CD8-positive, alpha-beta memory T cell (primary cell): ENCODE results near the gene RPL39L. TPM values are rescaled to one million over a fixed set of nuclear protein-coding genes. Genes with fewer than 3 reads are reported as not detected.
"Not testable (repeated sequence)": the region's sequence is repeated elsewhere in the genome, so short reads cannot be mapped to it uniquely, and the experiment has no call there.

Source experiments
- CTCF ChIA-PET: fragments of 350-600 bp; sonication (Branson Sonifier 250); formaldehyde crosslinking; loops from one replicate; lab custom pipeline; 2021; ENCODE audit warnings: antibody characterized with exemption; lab: Charles Lee
- POLR2A ChIA-PET: fragments of 350-600 bp; sonication (Branson Sonifier 250); formaldehyde crosslinking; loops from one replicate; lab custom pipeline; 2021; ENCODE audit warnings: antibody characterized with exemption; lab: Charles Lee
- DNase-seq, 5 donors: peaks; one replicate each; pipeline versions ENCODE4 v3.0.0 to v3.0.0-alpha.2; 2020 to 2022; ENCODE audit warnings: mixed read lengths in 1 of 5
- H3K27ac ChIP-seq: one replicate; pipeline ENCODE4 v1.7.0; 2013; ENCODE audit warnings: low read depth, mild to moderate bottlenecking, low read length, moderate library complexity
- H3K27me3 ChIP-seq: 2 replicates; pipeline ENCODE4 v1.7.0; 2013; ENCODE audit warnings: low read length, mild to moderate bottlenecking; ENCODE audit not compliant: insufficient read depth, poor library complexity, severe bottlenecking
- H3K36me3 ChIP-seq: 2 replicates; pipeline ENCODE4 v1.7.0; 2013; ENCODE audit warnings: mild to moderate bottlenecking, low read length, moderate library complexity; ENCODE audit not compliant: insufficient read depth
- H3K4me1 ChIP-seq: 2 replicates; pipeline ENCODE4 v1.7.0; 2013; ENCODE audit warnings: mild to moderate bottlenecking, low read length, moderate library complexity; ENCODE audit not compliant: insufficient read depth
- H3K4me3 ChIP-seq: 2 replicates; pipeline ENCODE4 v1.7.0; 2013; ENCODE audit warnings: mild to moderate bottlenecking, low read length
- H3K9me3 ChIP-seq: 2 replicates; pipeline ENCODE4 v1.7.0; 2013; ENCODE audit warnings: mild to moderate bottlenecking, low read length
- H3K27ac Mint-ChIP-seq, 8 donors: one replicate each; pipeline ENCODE4 v1.8.0; 2020 to 2021; ENCODE audit warnings: mixed read lengths in 8 of 8, mild to moderate bottlenecking in 6 of 8, inconsistent platforms in 3 of 8, moderate library complexity in 3 of 8
- H3K27me3 Mint-ChIP-seq, 2 donors: one replicate each; pipeline ENCODE4 v1.8.0; 2020 to 2021; ENCODE audit warnings: mixed read lengths in 2 of 2, mild to moderate bottlenecking in 1 of 2, moderate library complexity in 1 of 2
- H3K36me3 Mint-ChIP-seq, 3 donors: one replicate each; pipeline ENCODE4 v1.8.0; 2020 to 2021; ENCODE audit warnings: mixed read lengths in 3 of 3, inconsistent platforms in 1 of 3, mild to moderate bottlenecking in 1 of 3
- H3K4me1 Mint-ChIP-seq, 3 donors: one replicate each; pipeline ENCODE4 v1.8.0; 2020 to 2021; ENCODE audit warnings: mixed read lengths in 3 of 3, inconsistent platforms in 1 of 3, mild to moderate bottlenecking in 1 of 3
- H3K4me3 Mint-ChIP-seq, 7 donors: one replicate each; pipeline ENCODE4 v1.8.0; 2020 to 2021; ENCODE audit warnings: mixed read lengths in 7 of 7, mild to moderate bottlenecking in 6 of 7, moderate library complexity in 4 of 7, inconsistent platforms in 2 of 7
- H3K9me3 Mint-ChIP-seq, 5 donors: one replicate each; pipeline ENCODE4 v1.8.0; 2020 to 2022; ENCODE audit warnings: mixed read lengths in 5 of 5, mild to moderate bottlenecking in 3 of 5, moderate library complexity in 2 of 5, inconsistent platforms in 1 of 5
- polyA plus RNA-seq: library from polyadenylated mRNA; unstranded; fragments of 300-500 nt; fragmentation: Illumina TruSeq; gene quantifications from one replicate; pipeline ENCODE4 v1.2.3, GENCODE V29; 2021
- total RNA-seq, 2 experiments: library from RNA; stranded (reverse); gene quantifications; one replicate each; pipeline ENCODE4 v1.2.3, GENCODE V29; 2021

Gene RPL39L
- total and polyA plus RNA-seq, 3 experiments from 2014 or later: 10.3 to 13.1 (median 11.3) TPM

GRCh38 chr3:187181454-187182170 lies 42.3 kb upstream of the RPL39L start:
- POLR2A ChIA-PET: no interaction called here
- Mint-ChIP-seq H3K4me3 (no peak overlapping the region), H3K36me3 (peaks cover 0 to 3% (median 0%) of the 10 kb centered on the region in 3 donors), H3K9me3 (no peaks in the 10 kb centered on the region), H3K27me3 (peaks cover 15 to 52% of the 10 kb centered on the region in 2 donors), H3K27ac (no peak overlapping the region), H3K4me1 (no peaks in the 10 kb centered on the region)
- DNase-seq: no peak
- CTCF ChIA-PET: no interaction called here
- H3K27me3 ChIP-seq: no peaks in the 10 kb centered on the region
- no peak overlapping the region for H3K4me3 ChIP-seq
- H3K9me3 ChIP-seq: no peaks in the 10 kb centered on the region
- H3K27ac ChIP-seq: no peak overlapping the region
- no peaks in the 10 kb centered on the region for H3K36me3 ChIP-seq
- no peaks in the 10 kb centered on the region for H3K4me1 ChIP-seq

DNA sequence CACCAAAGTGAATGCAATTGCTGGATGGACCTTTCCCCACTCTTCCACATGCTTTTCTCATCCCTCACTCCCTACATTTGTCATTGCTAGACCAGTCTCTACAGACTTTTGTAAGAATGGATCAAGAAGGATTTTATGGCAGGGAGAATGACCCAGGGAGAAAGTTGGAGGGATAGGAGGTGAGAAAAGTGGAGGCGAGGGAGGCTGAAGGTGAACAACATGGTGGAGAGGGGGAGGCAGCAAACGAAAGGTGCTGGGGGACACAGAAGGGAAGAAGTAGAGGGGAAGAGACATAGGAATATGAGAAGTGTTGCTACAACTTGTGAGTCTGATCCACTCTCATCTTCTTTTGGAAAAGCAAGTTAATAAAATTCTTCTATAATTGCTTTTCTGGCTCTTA lies 33.6 kb upstream of the RPL39L start:
- Histone ChIP-seq H3K27me3 (peaks cover 3% of the 10 kb centered on the region), H3K4me1 (peaks cover 4% of the 10 kb centered on the region), H3K36me3 (no peaks in the 10 kb centered on the region), H3K4me3 (no peak overlapping the region), H3K27ac (no peak overlapping the region), H3K9me3 (no peaks in the 10 kb centered on the region)
- peaks cover 4 to 20% of the 10 kb centered on the region in 2 donors for H3K27me3 Mint-ChIP-seq
- H3K4me1 Mint-ChIP-seq: peaks cover 0 to 4% (median 0%) of the 10 kb centered on the region in 3 donors
- no peak for DNase-seq
- no peaks in the 10 kb centered on the region for H3K9me3 Mint-ChIP-seq
- ChIA-PET CTCF (interaction anchor here (1.5 kb wide), 1 partner anchor 8 kb away, joined by 13 read pairs; no protein-coding TSS in a partner anchor), POLR2A (no interaction called here)
- H3K36me3 Mint-ChIP-seq: no peaks in the 10 kb centered on the region
- H3K27ac Mint-ChIP-seq: no peak overlapping the region
- H3K4me3 Mint-ChIP-seq: no peak overlapping the region

- H3K4me3 Mint-ChIP-seq, H3K4me1 ChIP-seq, H3K36me3 Mint-ChIP-seq, H3K27ac ChIP-seq, H3K4me3 ChIP-seq, H3K36me3 ChIP-seq, H3K9me3 ChIP-seq, POLR2A ChIA-PET, H3K9me3 Mint-ChIP-seq, H3K4me1 Mint-ChIP-seq, H3K27me3 ChIP-seq, DNase-seq, H3K27ac Mint-ChIP-seq, CTCF ChIA-PET: not testable (repeated sequence)
- peaks cover 4 to 11% of the 10 kb centered on the region in 2 donors for H3K27me3 Mint-ChIP-seq
Observed at GRCh38 chr3:187170911-187171310, 31.6 kb upstream of the RPL39L start.

GRCh38 chr3:187169231-187169960 lies 30.1 kb upstream of the RPL39L start:
- ChIA-PET POLR2A (interaction anchor here (0.5 to 0.6 kb wide), 2 partner anchors 568 to 981 kb away, joined by 6 to 10 read pairs; no protein-coding TSS in a partner anchor), CTCF (interaction anchor here (1.6 to 2.7 kb wide), 2 partner anchors 56 to 320 kb away, joined by 8 to 9 read pairs; no protein-coding TSS in a partner anchor)
- no peak overlapping the region for H3K4me3 Mint-ChIP-seq
- Histone ChIP-seq H3K36me3 (no peaks in the 10 kb centered on the region), H3K4me1 (peaks cover 4% of the 10 kb centered on the region), H3K27ac (no peak overlapping the region), H3K27me3 (peaks cover 3% of the 10 kb centered on the region), H3K4me3 (no peak overlapping the region), H3K9me3 (no peaks in the 10 kb centered on the region)
- no peaks in the 10 kb centered on the region for H3K9me3 Mint-ChIP-seq
- peaks cover 3 to 4% (median 3%) of the 10 kb centered on the region in 3 donors for H3K4me1 Mint-ChIP-seq
- H3K36me3 Mint-ChIP-seq: no peaks in the 10 kb centered on the region
- H3K27me3 Mint-ChIP-seq: peaks cover 6 to 11% of the 10 kb centered on the region in 2 donors
- peak overlapping the region in 1 of 8 donors; percentile 51 for H3K27ac Mint-ChIP-seq
- DNase-seq: no peak

- Histone ChIP-seq H3K27me3 (no peaks in the 10 kb centered on the region), H3K4me3 (no peak overlapping the region), H3K9me3 (no peaks in the 10 kb centered on the region), H3K36me3 (no peaks in the 10 kb centered on the region), H3K4me1 (peaks cover 4% of the 10 kb centered on the region), H3K27ac (no peak overlapping the region)
- no peaks in the 10 kb centered on the region for H3K36me3 Mint-ChIP-seq
- H3K4me3 Mint-ChIP-seq: no peak overlapping the region
- POLR2A ChIA-PET: no interaction called here
- H3K4me1 Mint-ChIP-seq: peaks cover 3 to 4% (median 3%) of the 10 kb centered on the region in 3 donors
- H3K27ac Mint-ChIP-seq: no peak overlapping the region
- no peak for DNase-seq
- peaks cover 6 to 11% of the 10 kb centered on the region in 2 donors for H3K27me3 Mint-ChIP-seq
- CTCF ChIA-PET: interaction anchor here (1.5 to 2.7 kb wide), 2 partner anchors 55 to 318 kb away, joined by 5 to 9 read pairs; no protein-coding TSS in a partner anchor
- no peaks in the 10 kb centered on the region for H3K9me3 Mint-ChIP-seq
Observed at GRCh38 chr3:187167777-187168176, 28.5 kb upstream of the RPL39L start.

DNA sequence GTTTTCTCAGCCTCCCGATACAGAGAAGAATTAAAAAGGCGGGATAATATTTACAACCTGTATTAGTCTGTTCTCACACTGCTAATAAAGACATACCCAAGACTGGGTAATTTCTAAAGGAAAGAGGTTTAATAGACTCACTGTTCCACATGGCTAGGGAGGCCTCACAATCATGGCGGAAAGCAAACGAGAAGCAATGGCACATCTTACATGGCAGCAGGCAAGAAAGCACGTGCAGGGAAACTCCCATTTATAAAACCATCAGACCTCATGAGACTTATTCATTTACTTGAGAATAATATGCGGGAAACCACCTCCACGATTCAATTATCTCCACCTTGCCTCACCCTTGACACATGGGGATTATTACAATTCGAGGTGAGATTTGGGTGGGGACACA lies 27.5 kb upstream of the RPL39L start:
- H3K36me3 Mint-ChIP-seq: no peaks in the 10 kb centered on the region
- Histone ChIP-seq H3K9me3 (no peaks in the 10 kb centered on the region), H3K27ac (no peak overlapping the region), H3K4me3 (no peak overlapping the region), H3K4me1 (peaks cover 4% of the 10 kb centered on the region), H3K36me3 (no peaks in the 10 kb centered on the region), H3K27me3 (no peaks in the 10 kb centered on the region)
- no peaks in the 10 kb centered on the region for H3K9me3 Mint-ChIP-seq
- peaks cover 3 to 4% (median 3%) of the 10 kb centered on the region in 3 donors for H3K4me1 Mint-ChIP-seq
- peak overlapping the region in 1 of 7 donors; percentile 17 for H3K4me3 Mint-ChIP-seq
- no peak for DNase-seq
- peaks cover 8 to 11% of the 10 kb centered on the region in 2 donors for H3K27me3 Mint-ChIP-seq
- ChIA-PET POLR2A (no interaction called here), CTCF (interaction anchor here (0.9 to 5.4 kb wide), 5 partner anchors 17 to 317 kb away, joined by 4 to 121 read pairs (median 5); partner anchors contain the start of gene RPL39L)
- H3K27ac Mint-ChIP-seq: no peak overlapping the region

DNA sequence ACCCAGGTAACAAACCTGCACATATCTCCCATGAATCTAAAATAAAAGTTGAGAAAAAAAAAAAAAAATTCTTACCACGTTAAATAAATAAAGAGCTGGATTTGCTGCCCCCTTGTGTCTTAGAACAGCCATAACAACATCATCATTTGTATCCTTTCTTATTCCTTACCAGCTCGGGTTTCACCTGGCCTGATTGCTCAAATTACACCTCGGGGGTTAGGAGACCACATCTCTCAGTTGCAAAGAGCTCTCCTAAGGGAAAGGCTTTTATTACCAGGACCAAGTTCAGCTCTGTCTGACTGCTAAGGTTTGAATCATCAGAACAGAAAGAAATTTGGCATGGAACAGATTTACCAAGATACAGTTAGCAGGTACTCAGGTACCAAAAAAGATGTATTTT lies 25.8 kb upstream of the RPL39L start:
- CTCF ChIA-PET: interaction anchor here (0.9 to 5.4 kb wide), 24 partner anchors 9 to 338 kb away, joined by 3 to 121 read pairs (median 4); partner anchors contain the start of gene RPL39L

More for the DNA sequence above, 25.8 kb upstream of the RPL39L start:
- Histone ChIP-seq H3K27ac (no peak overlapping the region), H3K36me3 (no peaks in the 10 kb centered on the region), H3K4me1 (peaks cover 4% of the 10 kb centered on the region), H3K27me3 (no peaks in the 10 kb centered on the region), H3K4me3 (no peak overlapping the region), H3K9me3 (no peaks in the 10 kb centered on the region)
- H3K27me3 Mint-ChIP-seq: peaks cover 8 to 13% of the 10 kb centered on the region in 2 donors
- peak overlapping the region in 1 of 8 donors; percentile 77 for H3K27ac Mint-ChIP-seq
- peaks cover 3% of the 10 kb centered on the region in 3 donors for H3K4me1 Mint-ChIP-seq
- no peak overlapping the region for H3K4me3 Mint-ChIP-seq
- POLR2A ChIA-PET: interaction anchor here (0.6 to 1.4 kb wide), 4 partner anchors 26 to 393 kb away, joined by 3 to 7 read pairs (median 5); partner anchors contain the start of gene RPL39L
- no peaks in the 10 kb centered on the region for H3K9me3 Mint-ChIP-seq
- DNase-seq: peak in 4 of 5 donors; percentile 18 to 66 (median 52)
- H3K36me3 Mint-ChIP-seq: no peaks in the 10 kb centered on the region
